ENCODE results near the gene HPGDS.

DNA sequence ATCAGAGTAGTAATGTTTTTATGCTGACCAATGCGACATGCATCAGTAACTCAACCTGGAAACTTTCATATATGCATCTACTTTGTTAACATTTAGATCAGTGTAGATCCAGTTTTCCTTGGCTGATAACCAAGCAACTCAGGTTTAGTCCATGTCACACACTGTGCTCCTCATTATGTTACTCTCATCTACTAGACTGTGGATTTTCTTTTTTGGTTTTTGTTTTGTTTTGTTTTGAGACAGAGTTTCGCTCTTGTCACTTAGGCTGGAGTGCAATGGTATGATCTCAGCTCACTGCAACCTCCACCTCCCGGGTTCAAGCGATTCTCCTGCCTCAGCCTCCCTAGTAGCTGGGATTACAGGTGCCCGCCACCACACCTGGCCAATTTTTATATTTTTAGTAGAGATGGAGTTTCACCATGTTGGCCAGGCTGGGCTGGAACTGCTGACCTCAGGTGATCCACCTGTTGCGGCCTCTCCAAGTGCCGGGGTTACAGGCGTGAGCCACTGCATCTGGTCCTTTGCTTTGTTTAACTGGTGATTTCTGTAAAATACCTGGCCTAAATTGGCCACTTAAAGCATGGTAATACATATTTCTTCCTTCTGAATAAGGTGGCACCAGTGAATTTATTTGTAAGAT lies 86.4 kb downstream of the HPGDS start:
- TF ChIP-seq, protein P1, sequence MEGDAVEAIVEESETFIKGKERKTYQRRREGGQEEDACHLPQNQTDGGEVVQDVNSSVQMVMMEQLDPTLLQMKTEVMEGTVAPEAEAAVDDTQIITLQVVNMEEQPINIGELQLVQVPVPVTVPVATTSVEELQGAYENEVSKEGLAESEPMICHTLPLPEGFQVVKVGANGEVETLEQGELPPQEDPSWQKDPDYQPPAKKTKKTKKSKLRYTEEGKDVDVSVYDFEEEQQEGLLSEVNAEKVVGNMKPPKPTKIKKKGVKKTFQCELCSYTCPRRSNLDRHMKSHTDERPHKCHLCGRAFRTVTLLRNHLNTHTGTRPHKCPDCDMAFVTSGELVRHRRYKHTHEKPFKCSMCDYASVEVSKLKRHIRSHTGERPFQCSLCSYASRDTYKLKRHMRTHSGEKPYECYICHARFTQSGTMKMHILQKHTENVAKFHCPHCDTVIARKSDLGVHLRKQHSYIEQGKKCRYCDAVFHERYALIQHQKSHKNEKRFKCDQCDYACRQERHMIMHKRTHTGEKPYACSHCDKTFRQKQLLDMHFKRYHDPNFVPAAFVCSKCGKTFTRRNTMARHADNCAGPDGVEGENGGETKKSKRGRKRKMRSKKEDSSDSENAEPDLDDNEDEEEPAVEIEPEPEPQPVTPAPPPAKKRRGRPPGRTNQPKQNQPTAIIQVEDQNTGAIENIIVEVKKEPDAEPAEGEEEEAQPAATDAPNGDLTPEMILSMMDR (IDR thresholded peaks at IDR 0.05) = no peak
- TF ChIP-seq EP300 (IDR thresholded peaks at IDR 0.05) = no peak
- TF ChIP-seq POLR2AphosphoS5 (IDR thresholded peaks at IDR 0.05) = no peak
- TF ChIP-seq POLR2A (IDR thresholded peaks at IDR 0.05; ENCODE audit: low read depth) = no peak
